ENCODE measurements around the gene NRIP1.

GRCh38 chr21:15018382-15018781 is 46.4 kb downstream of the NRIP1 start:
- no peak for TF ChIP-seq CTCF (IDR thresholded peaks at IDR 0.05; ENCODE audit: low read length)
- no peak for TF ChIP-seq EZH2 (optimal IDR thresholded peaks at IDR 0.05; ENCODE audit: low read depth, low read length)
- TF ChIP-seq EZH2phosphoT487 (IDR thresholded peaks at IDR 0.05; ENCODE audit: low read length), result no peak
